Measurements from ENCODE around the gene CD22.
A peak's percentile ranks its signal among the peaks of the same experiment; 100 is the strongest.

CD22 gene

GRCh38 chr19:35318679-35319448 lies 10.1 kb upstream of the CD22 start:
- Histone ChIP-seq H3K4me3 (ENCODE audit: low read depth, low read length) (no peak overlapping the region), H3K27me3 (ENCODE audit: control insufficient read depth, insufficient read depth, low read length) (no peaks in the 10 kb centered on the region), H3K4me1 (no peaks in the 10 kb centered on the region), H3K27ac (peak overlapping the region; percentile 22), H3K79me2 (no peaks in the 10 kb centered on the region), H2AFZ (no peak overlapping the region), H3K36me3 (ENCODE audit: control insufficient read depth, insufficient read depth, low read length) (no peaks in the 10 kb centered on the region), H3K9me3 (ENCODE audit: control insufficient read depth, low read length) (no peaks in the 10 kb centered on the region), H3K4me2 (ENCODE audit: low read length) (no peak overlapping the region), H3K9ac (no peak overlapping the region)
- TF ChIP-seq CTCF (IDR thresholded peaks at IDR 0.05), result no peak

- no peaks in the 10 kb centered on the region for H3K9me3 ChIP-seq (ENCODE audit: control insufficient read depth, low read length)
- no peak overlapping the region for H3K4me3 ChIP-seq (ENCODE audit: low read depth, low read length)
- no peaks in the 10 kb centered on the region for H3K4me1 ChIP-seq
- TF ChIP-seq CTCF (IDR thresholded peaks at IDR 0.05), result no peak
- no peaks in the 10 kb centered on the region for H3K36me3 ChIP-seq (ENCODE audit: control insufficient read depth, insufficient read depth, low read length)
- no peak overlapping the region for H2AFZ ChIP-seq
- no peak overlapping the region for H3K9ac ChIP-seq
- H3K27ac ChIP-seq, result no peak overlapping the region
- no peak overlapping the region for H3K4me2 ChIP-seq (ENCODE audit: low read length)
- H3K79me2 ChIP-seq, result no peaks in the 10 kb centered on the region
- no peaks in the 10 kb centered on the region for H3K27me3 ChIP-seq (ENCODE audit: control insufficient read depth, insufficient read depth, low read length)
Observed at GRCh38 chr19:35320065-35320713, 8.8 kb upstream of the CD22 start.

- Histone ChIP-seq H3K4me3 (ENCODE audit: low read depth, low read length) (no peak overlapping the region), H2AFZ (no peak overlapping the region), H3K79me2 (no peaks in the 10 kb centered on the region), H3K9ac (no peak overlapping the region), H3K36me3 (ENCODE audit: control insufficient read depth, insufficient read depth, low read length) (no peaks in the 10 kb centered on the region), H3K4me1 (no peaks in the 10 kb centered on the region), H3K27me3 (ENCODE audit: control insufficient read depth, insufficient read depth, low read length) (no peaks in the 10 kb centered on the region), H3K9me3 (ENCODE audit: control insufficient read depth, low read length) (no peaks in the 10 kb centered on the region), H3K4me2 (ENCODE audit: low read length) (no peak overlapping the region), H3K27ac (no peak overlapping the region)
- no peak for TF ChIP-seq CTCF (IDR thresholded peaks at IDR 0.05)
Observed at GRCh38 chr19:35321291-35321690, 7.7 kb upstream of the CD22 start.

- H3K36me3 ChIP-seq (ENCODE audit: control insufficient read depth, insufficient read depth, low read length), result no peaks in the 10 kb centered on the region
- H3K27ac ChIP-seq, result no peak overlapping the region
- H3K27me3 ChIP-seq (ENCODE audit: control insufficient read depth, insufficient read depth, low read length), result no peaks in the 10 kb centered on the region
- H3K79me2 ChIP-seq, result no peaks in the 10 kb centered on the region
- H3K9me3 ChIP-seq (ENCODE audit: control insufficient read depth, low read length), result no peaks in the 10 kb centered on the region
- no peaks in the 10 kb centered on the region for H3K4me1 ChIP-seq
- no peak for TF ChIP-seq CTCF (IDR thresholded peaks at IDR 0.05)
- no peak overlapping the region for H3K4me3 ChIP-seq (ENCODE audit: low read depth, low read length)
- H2AFZ ChIP-seq, result no peak overlapping the region
- H3K4me2 ChIP-seq (ENCODE audit: low read length), result no peak overlapping the region
- no peak overlapping the region for H3K9ac ChIP-seq
Observed at GRCh38 chr19:35322014-35322413, 7.0 kb upstream of the CD22 start.
